Adrenal gland (tissue), 5 donors: ENCODE measurements around the gene TMLHE.

Experiments used
- POLR2A ChIP-seq, 2 donors: fragments of 450-650 bp; IDR thresholded peaks; one replicate each; pipeline ENCODE4 v1.6.1; 2017; ENCODE audit warnings: antibody characterized with exemption in 2 of 2, mild to moderate bottlenecking in 2 of 2, moderate library complexity in 1 of 2
- TF ChIP-seq, protein P1 (sequence below), 6 experiments: fragments of 450-650 bp in 4 of 6; fragments of 200-600 bp in 2 of 6; sonication (generic) in 1 of 6; IDR thresholded peaks; 1 replicate in 5 of 6; 2 replicates in 1 of 6; pipeline versions ENCODE4 v1.5.1 to v1.8.0; 2016 to 2021; ENCODE audit warnings: antibody characterized with exemption in 6 of 6, mild to moderate bottlenecking in 2 of 6, moderate library complexity in 1 of 6
- donor health status: DM: no; HTN: no; CAD: no.

DNA sequence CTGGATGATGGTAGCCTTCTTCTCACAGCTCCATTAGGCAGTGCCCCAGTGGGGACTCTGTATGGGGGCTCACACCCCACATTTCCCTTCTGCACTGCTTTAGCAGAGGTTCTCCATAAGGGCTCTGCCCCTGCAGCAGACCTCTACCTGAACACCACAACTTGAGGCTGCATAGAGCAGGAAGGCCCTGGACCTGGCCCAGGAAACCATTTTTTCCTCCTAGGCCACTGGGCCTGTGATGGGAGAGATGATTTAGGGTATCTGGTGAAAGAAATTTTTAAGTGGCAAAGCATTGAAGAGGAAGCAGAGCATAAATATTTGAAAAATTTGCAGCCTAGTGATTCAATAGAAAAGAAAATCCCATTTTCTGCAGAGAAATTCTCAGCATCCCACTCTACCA lies 171.7 kb downstream of the TMLHE start:
- no peak for TF ChIP-seq POLR2A (IDR thresholded peaks at IDR 0.05)
- TF ChIP-seq, protein P1, sequence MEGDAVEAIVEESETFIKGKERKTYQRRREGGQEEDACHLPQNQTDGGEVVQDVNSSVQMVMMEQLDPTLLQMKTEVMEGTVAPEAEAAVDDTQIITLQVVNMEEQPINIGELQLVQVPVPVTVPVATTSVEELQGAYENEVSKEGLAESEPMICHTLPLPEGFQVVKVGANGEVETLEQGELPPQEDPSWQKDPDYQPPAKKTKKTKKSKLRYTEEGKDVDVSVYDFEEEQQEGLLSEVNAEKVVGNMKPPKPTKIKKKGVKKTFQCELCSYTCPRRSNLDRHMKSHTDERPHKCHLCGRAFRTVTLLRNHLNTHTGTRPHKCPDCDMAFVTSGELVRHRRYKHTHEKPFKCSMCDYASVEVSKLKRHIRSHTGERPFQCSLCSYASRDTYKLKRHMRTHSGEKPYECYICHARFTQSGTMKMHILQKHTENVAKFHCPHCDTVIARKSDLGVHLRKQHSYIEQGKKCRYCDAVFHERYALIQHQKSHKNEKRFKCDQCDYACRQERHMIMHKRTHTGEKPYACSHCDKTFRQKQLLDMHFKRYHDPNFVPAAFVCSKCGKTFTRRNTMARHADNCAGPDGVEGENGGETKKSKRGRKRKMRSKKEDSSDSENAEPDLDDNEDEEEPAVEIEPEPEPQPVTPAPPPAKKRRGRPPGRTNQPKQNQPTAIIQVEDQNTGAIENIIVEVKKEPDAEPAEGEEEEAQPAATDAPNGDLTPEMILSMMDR (IDR thresholded peaks at IDR 0.05) = no peak
